Mesodermal cell (in vitro differentiated cells): ENCODE results near the gene TLR8. TPM values are rescaled to one million over a fixed set of nuclear protein-coding genes. Genes with fewer than 3 reads are reported as not detected.

Experiments
- H3K27ac ChIP-seq: 2 replicates; pipeline ENCODE4 v1.7.0; 2013; ENCODE audit warnings: mild to moderate bottlenecking, low read depth, low read length, moderate library complexity; ENCODE audit not compliant: severe bottlenecking
- H3K36me3 ChIP-seq: 2 replicates; pipeline ENCODE4 v1.7.1; 2013; ENCODE audit warnings: mild to moderate bottlenecking, low read length, moderate library complexity; ENCODE audit not compliant: control insufficient read depth, insufficient read depth
- H3K4me1 ChIP-seq: one replicate; pipeline ENCODE4 v1.7.1; 2013; ENCODE audit warnings: mild to moderate bottlenecking, low read length; ENCODE audit not compliant: insufficient read depth, control insufficient read depth, poor library complexity, severe bottlenecking
- H3K4me3 ChIP-seq: 2 replicates; pipeline ENCODE4 v1.7.0; 2013; ENCODE audit warnings: low read length, control low read depth, mild to moderate bottlenecking; ENCODE audit not compliant: insufficient read depth, poor library complexity, severe bottlenecking; ENCODE audit errors: extremely low read depth
- H3K9me3 ChIP-seq: 2 replicates; pipeline ENCODE4 v1.7.1; 2013; ENCODE audit warnings: mild to moderate bottlenecking, low read length, moderate library complexity; ENCODE audit not compliant: control insufficient read depth
- WGBS, 2 experiments: methylation state at CpG; one replicate each; pipeline ENCODE4 v1.1.5; 2013; ENCODE audit warnings: missing lambda C conversion rate in 2 of 2; ENCODE audit not compliant: insufficient coverage in 2 of 2; 5-methylcytosine and 5-hydroxymethylcytosine counted together
- polyA plus RNA-seq, 2 experiments: library from polyadenylated mRNA; stranded (reverse); fragments of 50-300 nt; gene quantifications; one replicate each; pipeline ENCODE4 v1.2.3, GENCODE V29; 2013

Gene TLR8
- not detected for polyA plus RNA-seq (2013, experiment 1 of 2)
- polyA plus RNA-seq (2013, experiment 2 of 2): not detected

DNA sequence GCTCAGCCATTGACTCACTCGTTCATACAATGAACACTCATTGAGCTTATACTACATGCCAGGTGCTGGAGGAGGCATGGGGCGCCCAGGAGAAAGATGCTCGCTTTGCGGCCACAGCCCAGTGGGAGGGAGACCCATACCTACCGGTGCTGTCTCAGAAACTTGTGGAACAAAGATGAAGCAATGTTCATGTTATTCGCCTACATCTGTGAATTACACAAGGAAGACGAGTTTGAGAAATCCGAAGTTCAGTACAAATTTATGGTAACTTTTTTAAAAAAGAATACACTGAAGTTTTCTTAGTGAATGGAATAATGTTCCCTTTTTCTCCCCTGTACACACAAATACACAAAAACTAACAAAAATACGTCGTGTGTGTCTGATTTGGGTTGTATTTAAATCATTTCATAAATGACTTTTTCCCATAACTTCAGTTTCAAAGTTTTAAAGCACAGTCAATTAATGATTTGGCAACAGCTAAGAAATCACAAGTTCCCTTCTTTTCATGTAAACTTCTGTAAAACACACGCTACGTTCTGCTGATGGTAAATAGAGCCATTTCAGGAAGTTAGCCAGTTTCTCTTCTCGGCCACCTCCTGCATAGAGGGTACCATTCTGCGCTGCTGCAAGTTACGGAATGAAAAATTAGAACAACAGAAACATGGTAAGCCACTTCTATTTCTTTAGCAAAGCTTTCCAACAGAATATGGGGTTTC is at the start of gene TLR8:
Gene TLR8 (plus strand): TSS at position 575 of the 716 bp plus-strand sequence. CDS start 87 bp downstream, at position 662.
- Histone ChIP-seq H3K4me3 (no peak within 1 kb of the TSS), H3K9me3 (no peaks in the 10 kb centered on the region), H3K4me1 (no peaks in the 10 kb centered on the region), H3K27ac (no peak within 1 kb of the TSS), H3K36me3 (no peaks in the 10 kb centered on the region)
- WGBS, 2 experiments: 76 to 100% methylated on average over 3 to 4 of the region's 15 CpGs

DNA sequence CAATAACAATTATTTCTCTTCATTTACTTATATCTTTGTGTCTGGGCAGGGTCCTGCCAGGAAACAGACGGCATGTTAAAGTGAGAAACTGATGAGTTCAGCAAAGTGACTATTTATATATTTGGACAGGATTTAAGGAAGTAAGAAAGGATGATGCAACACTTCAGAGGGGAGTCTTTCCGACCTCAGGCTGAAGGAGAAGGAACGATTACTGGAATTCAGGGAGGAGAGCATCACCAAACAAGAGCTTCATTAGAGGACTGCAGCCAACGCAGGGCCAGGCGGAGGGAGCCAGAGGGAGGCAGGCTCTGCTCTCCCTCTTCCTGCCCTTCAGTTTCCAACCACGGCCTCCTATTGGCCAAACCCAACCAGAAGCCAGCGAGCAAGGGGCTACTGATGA is 41.1 kb upstream of the TLR8 start:
- no peaks in the 10 kb centered on the region for H3K36me3 ChIP-seq
- H3K9me3 ChIP-seq: no peaks in the 10 kb centered on the region
- no peaks in the 10 kb centered on the region for H3K4me1 ChIP-seq
- H3K27ac ChIP-seq: no peak overlapping the region
- 76 to 87% methylated on average over 4 of the region's 7 CpGs for WGBS, 2 experiments
- H3K4me3 ChIP-seq: no peak overlapping the region

DNA sequence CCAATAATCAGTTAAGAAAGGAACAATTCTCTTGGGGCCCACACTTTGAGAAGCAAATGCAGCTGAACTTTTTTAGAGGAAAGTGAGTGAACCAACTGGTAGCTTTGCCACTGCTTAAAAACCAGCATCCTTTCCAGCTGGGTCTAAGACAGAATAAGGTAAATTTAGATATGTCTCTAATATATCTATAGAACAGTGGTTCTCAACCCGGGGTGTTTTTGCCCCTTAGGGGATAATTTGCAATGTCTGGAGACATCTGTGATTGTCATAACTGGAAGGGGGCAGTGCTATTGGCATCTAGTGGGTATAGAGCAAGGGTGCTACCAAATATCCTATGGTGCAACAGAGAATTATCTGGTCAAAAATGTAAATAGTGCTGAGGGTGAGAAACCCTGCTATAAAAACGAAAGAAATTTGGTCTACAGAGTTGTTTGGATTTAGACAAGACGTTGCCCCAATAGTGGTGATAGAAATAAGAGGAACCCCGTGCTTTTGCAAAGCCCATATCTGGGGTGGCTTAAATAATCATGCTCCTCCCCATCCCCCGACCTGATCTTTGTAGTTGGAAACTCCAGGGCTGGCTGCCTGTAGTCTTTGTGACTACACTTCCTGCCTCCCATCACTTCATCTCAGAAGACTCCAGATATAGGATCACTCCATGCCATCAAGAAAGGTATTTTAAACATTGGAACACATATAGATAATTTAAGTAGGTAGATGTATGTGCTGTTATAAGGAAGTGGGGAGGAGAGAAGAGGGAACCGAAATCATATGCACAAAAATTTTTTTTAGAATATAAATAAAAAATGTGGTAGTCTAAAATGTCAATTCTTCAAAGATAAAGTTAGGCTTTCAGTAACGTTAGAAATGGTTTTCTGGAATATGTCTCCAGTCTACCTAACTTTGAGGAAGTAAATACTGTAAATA is 39.7 kb upstream of the TLR8 start, which contains the start of gene TLR7:
Gene TLR7 (plus strand): TSS at position 622 of the 927 bp plus-strand sequence. CDS start 507 bp downstream, outside the sequence.
- H3K9me3 ChIP-seq: no peaks in the 10 kb centered on the region
- 80 to 100% methylated on average over 1 of the region's 7 CpGs for WGBS, 2 experiments
- no peaks in the 10 kb centered on the region for H3K36me3 ChIP-seq
- no peak within 1 kb of the TSS for H3K4me3 ChIP-seq
- no peak within 1 kb of the TSS for H3K27ac ChIP-seq
- H3K4me1 ChIP-seq: no peaks in the 10 kb centered on the region

DNA sequence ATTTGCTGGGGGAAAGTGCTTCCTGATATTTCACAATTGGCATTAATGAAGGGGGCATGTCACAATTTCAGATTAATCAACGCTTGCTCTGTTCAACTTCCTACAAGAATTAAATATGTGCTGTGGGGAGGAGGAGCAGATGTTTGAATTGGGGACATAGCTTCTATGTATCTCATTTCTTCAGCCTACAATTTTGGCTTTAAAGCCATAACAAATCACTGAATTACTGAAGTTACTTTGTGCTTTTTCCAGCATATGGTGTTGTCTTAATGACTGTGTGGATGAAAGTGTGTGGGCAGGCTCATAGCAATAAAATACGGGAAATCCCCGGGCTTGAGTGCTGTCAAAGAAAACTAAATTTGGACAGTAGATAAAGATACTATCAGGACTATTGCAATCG is 38.7 kb upstream of the TLR8 start:
- Histone ChIP-seq H3K4me3 (no peak overlapping the region), H3K9me3 (no peaks in the 10 kb centered on the region), H3K27ac (no peak overlapping the region), H3K4me1 (no peaks in the 10 kb centered on the region), H3K36me3 (no peaks in the 10 kb centered on the region)
- whole genome bisulfite sequencing, 2 experiments: no CpG with 5 or more reads among the region's 4 CpGs

DNA sequence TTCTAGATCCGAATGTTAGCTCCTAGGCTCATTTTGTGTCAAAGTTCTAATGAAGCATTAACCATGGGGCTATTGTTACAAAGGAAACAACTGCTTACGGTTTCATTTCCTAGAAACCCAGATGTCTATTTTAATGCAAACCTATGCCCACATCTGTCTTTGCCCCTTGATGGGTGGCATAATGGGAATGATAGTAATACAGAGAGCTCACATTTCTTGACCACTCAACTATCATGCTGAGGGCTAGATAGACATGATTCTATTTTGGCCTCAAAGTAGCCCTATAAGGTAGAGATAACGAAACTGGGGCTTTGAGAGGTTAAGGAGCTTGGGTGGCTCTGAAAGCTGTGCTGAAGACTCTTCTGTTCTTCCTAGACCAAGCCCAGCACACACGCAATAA is 37.7 kb upstream of the TLR8 start:
- no peaks in the 10 kb centered on the region for H3K36me3 ChIP-seq
- no peaks in the 10 kb centered on the region for H3K9me3 ChIP-seq
- WGBS, 2 experiments: no CpG with 5 or more reads among the region's 4 CpGs
- H3K4me3 ChIP-seq: no peak overlapping the region
- H3K27ac ChIP-seq: no peak overlapping the region
- H3K4me1 ChIP-seq: no peaks in the 10 kb centered on the region

DNA sequence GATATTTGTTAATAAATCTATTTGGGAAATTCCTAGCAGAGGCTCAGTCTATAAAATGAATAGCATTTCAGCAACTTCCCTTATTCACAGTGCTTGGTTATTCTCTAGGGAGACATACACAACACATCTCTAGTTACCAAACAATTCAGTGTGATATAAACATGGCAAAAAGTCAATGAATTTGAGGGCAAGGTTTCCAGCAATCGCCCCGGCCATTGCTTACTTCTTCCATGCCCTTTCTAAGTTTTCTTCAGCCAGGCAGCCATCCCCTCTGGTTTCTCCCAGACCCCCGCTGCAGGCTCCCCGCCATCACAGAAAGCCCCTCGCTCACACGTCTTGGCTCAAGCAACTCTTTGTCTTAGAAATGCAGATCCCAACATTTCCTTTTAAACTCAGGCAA is 35.2 kb upstream of the TLR8 start:
- H3K9me3 ChIP-seq: no peaks in the 10 kb centered on the region
- H3K36me3 ChIP-seq: no peaks in the 10 kb centered on the region
- no peaks in the 10 kb centered on the region for H3K4me1 ChIP-seq
- WGBS, 2 experiments: 82 to 93% methylated on average over 2 to 3 of the region's 6 CpGs
- H3K4me3 ChIP-seq: no peak overlapping the region
- no peak overlapping the region for H3K27ac ChIP-seq

DNA sequence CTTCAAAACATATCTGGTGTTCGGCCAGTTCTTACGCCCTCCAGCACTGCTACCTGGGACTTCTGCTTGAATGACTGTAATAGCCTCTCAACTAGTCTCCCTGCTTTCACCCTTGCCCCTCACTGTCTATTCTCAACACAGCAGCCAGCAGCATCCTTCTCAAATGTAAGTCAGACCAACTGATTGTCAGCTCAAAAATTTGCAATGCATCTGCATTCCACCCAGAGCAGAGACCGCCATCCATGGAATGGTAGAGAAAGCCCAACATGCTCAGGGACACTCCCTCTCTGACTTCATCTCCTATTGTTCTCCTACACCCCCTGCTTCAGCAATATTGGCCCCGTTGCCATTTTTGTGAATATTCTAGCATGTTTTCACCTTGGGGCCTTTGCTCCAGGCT is 33.7 kb upstream of the TLR8 start:
- no peak overlapping the region for H3K27ac ChIP-seq
- no peak overlapping the region for H3K4me3 ChIP-seq
- 84 to 100% methylated on average over 2 to 3 of the region's 4 CpGs for WGBS, 2 experiments
- no peaks in the 10 kb centered on the region for H3K4me1 ChIP-seq
- H3K9me3 ChIP-seq: no peaks in the 10 kb centered on the region
- H3K36me3 ChIP-seq: no peaks in the 10 kb centered on the region

DNA sequence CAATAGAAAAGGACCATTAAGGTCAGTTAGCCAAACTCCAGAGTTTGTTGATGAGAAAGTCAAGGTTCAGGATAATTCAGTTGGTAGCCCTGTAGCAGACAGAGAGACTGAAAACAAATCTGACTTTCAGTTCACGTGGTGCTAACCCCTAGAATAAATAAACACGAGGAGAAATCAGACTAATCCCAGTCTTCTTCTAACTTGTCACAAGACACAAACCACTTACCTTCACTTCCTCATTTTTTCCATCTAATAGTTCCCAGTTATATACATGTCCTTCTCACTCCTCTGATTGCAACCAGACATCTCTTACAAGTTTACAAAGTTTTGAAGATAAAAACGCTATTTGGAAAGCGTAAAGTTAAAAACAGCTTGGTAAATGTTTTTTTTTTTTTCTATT is 31.8 kb upstream of the TLR8 start:
- 100% methylated on average over 1 to 2 of the region's 4 CpGs for WGBS, 2 experiments
- Histone ChIP-seq H3K4me1 (no peaks in the 10 kb centered on the region), H3K9me3 (no peaks in the 10 kb centered on the region), H3K36me3 (no peaks in the 10 kb centered on the region), H3K27ac (no peak overlapping the region), H3K4me3 (no peak overlapping the region)

DNA sequence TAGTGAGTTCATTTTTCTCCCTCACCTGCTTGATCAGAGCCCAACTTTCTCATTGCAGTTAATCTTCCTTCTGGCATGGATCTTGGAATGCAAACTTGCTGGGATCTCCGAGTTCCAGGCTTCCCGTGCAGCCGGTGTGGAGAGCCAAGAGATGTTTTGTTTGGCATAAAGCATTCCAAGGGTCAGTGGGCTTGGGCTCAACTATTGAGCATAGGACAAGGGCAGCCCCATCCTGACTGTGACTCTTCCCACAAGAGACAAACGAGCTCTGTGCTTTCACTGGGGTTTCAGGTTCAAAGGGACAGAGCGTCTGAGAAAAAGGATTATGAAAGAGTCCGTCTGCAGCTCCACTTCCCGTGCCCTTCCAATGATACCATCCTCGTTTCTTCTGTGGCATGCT is 29.0 kb upstream of the TLR8 start:
- Histone ChIP-seq H3K9me3 (no peaks in the 10 kb centered on the region), H3K4me1 (no peaks in the 10 kb centered on the region), H3K4me3 (no peak overlapping the region), H3K36me3 (no peaks in the 10 kb centered on the region), H3K27ac (no peak overlapping the region)
- 90% methylated on average over 4 of the region's 8 CpGs; no CpG with 5 or more reads in 1 of the 2 experiments for WGBS, 2 experiments

DNA sequence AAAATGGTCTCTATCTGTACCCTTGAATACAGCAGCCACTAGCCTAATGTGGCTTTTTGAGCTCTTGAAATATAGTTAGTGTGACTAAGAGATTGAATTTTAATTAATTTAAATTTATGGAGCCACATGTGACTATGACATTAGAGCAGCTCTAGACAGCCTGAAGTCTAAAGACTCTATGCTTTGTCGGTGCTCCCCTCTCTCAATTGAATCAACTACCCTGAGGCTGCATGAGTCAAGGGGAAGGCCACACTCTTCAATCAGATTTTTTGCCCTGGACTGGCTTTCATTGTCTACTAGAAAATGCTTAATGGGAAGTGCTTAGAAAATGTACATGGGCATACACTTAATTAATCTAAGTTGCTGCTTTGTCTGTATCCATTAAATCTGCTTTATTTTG is 27.9 kb upstream of the TLR8 start:
- no peaks in the 10 kb centered on the region for H3K36me3 ChIP-seq
- no peaks in the 10 kb centered on the region for H3K4me1 ChIP-seq
- WGBS, 2 experiments: 50% methylated on average over 1 of the region's 1 CpG; no CpG with 5 or more reads in 1 of the 2 experiments
- H3K4me3 ChIP-seq: no peak overlapping the region
- no peaks in the 10 kb centered on the region for H3K9me3 ChIP-seq
- H3K27ac ChIP-seq: no peak overlapping the region
